HL-60 (cell line): ENCODE data around the gene RNF175.
"Not testable (repeated sequence)": the region's sequence is repeated elsewhere in the genome, so short reads cannot be mapped to it uniquely, and the experiment has no call there.

Experiments
- DNase-seq, 2 experiments: peaks; one replicate each; pipeline ENCODE4 v3.0.0-alpha.2; 2010 to 2020; ENCODE audit warnings: low read depth in 1 of 2, low spot score in 1 of 2
- H3K27ac ChIP-seq: fragments of 250-450 bp; sonication (Bioruptor Pico); replicated peaks from 2 replicates; pipeline ENCODE4 v1.5.1; 2020; ENCODE audit warnings: mild to moderate bottlenecking, moderate library complexity
- H3K27me3 ChIP-seq: fragments of 250-450 bp; sonication (Bioruptor Pico); 2 replicates; pipeline ENCODE4 v1.5.1; 2021; ENCODE audit warnings: mild to moderate bottlenecking, moderate library complexity; ENCODE audit not compliant: insufficient read depth, poor library complexity, severe bottlenecking
- H3K4me3 ChIP-seq: replicated peaks from 2 replicates; pipeline ENCODE4 v1.5.1; 2011; ENCODE audit warnings: mild to moderate bottlenecking, control low read depth, low read length; ENCODE audit not compliant: insufficient read depth
- GABPA ChIP-seq: IDR thresholded peaks from 2 replicates; pipeline ENCODE4 v1.6.1; 2012; ENCODE audit warnings: low read depth
- POLR2AphosphoS5 ChIP-seq: IDR thresholded peaks from 2 replicates; pipeline ENCODE4 v1.6.1; 2012; ENCODE audit warnings: low read depth
- SPI1 ChIP-seq: IDR thresholded peaks from 2 replicates; pipeline ENCODE4 v1.6.1; 2012; ENCODE audit warnings: low read depth, mild to moderate bottlenecking, borderline replicate concordance
- TF ChIP-seq, protein P1 (sequence below): IDR thresholded peaks from one replicate; pipeline ENCODE4 v1.5.1; 2011; ENCODE audit warnings: low read length, control low read depth, inconsistent platforms; ENCODE audit not compliant: insufficient read depth
- TF ChIP-seq, protein P2 (sequence below): IDR thresholded peaks from 2 replicates; pipeline ENCODE4 v1.6.1; 2012; ENCODE audit warnings: low read depth; ENCODE audit not compliant: insufficient replicate concordance

RNF175 gene

DNA sequence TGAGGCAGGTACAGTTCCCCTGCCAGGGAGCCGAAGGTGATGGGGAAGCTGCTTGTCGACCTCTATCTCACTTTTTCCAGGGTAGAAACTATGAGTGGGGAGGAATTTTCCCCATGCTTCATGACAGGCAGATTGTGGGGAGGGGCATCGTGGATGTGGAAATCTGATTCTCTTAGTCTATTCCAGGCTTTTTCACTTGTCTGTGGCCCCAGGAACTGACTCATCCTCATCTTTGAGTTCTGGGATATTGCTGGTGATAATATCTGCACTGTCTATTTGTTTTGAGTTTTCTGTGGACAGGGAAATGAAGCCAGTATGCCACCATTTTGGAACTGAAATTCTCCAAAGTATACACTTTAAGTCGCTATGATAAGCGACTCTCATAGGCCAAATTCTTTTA, 83.3 kb downstream of the RNF175 start:
- no peak overlapping the region for H3K27ac ChIP-seq
- no peak overlapping the region for H3K4me3 ChIP-seq
- no peak for DNase-seq
- no peaks in the 10 kb centered on the region for H3K27me3 ChIP-seq
- TF ChIP-seq, protein P1, sequence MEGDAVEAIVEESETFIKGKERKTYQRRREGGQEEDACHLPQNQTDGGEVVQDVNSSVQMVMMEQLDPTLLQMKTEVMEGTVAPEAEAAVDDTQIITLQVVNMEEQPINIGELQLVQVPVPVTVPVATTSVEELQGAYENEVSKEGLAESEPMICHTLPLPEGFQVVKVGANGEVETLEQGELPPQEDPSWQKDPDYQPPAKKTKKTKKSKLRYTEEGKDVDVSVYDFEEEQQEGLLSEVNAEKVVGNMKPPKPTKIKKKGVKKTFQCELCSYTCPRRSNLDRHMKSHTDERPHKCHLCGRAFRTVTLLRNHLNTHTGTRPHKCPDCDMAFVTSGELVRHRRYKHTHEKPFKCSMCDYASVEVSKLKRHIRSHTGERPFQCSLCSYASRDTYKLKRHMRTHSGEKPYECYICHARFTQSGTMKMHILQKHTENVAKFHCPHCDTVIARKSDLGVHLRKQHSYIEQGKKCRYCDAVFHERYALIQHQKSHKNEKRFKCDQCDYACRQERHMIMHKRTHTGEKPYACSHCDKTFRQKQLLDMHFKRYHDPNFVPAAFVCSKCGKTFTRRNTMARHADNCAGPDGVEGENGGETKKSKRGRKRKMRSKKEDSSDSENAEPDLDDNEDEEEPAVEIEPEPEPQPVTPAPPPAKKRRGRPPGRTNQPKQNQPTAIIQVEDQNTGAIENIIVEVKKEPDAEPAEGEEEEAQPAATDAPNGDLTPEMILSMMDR: no peak
- no peak for TF ChIP-seq SPI1
- no peak for TF ChIP-seq POLR2AphosphoS5
- no peak for TF ChIP-seq GABPA
- TF ChIP-seq, protein P2, sequence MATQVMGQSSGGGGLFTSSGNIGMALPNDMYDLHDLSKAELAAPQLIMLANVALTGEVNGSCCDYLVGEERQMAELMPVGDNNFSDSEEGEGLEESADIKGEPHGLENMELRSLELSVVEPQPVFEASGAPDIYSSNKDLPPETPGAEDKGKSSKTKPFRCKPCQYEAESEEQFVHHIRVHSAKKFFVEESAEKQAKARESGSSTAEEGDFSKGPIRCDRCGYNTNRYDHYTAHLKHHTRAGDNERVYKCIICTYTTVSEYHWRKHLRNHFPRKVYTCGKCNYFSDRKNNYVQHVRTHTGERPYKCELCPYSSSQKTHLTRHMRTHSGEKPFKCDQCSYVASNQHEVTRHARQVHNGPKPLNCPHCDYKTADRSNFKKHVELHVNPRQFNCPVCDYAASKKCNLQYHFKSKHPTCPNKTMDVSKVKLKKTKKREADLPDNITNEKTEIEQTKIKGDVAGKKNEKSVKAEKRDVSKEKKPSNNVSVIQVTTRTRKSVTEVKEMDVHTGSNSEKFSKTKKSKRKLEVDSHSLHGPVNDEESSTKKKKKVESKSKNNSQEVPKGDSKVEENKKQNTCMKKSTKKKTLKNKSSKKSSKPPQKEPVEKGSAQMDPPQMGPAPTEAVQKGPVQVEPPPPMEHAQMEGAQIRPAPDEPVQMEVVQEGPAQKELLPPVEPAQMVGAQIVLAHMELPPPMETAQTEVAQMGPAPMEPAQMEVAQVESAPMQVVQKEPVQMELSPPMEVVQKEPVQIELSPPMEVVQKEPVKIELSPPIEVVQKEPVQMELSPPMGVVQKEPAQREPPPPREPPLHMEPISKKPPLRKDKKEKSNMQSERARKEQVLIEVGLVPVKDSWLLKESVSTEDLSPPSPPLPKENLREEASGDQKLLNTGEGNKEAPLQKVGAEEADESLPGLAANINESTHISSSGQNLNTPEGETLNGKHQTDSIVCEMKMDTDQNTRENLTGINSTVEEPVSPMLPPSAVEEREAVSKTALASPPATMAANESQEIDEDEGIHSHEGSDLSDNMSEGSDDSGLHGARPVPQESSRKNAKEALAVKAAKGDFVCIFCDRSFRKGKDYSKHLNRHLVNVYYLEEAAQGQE: no peak

DNA sequence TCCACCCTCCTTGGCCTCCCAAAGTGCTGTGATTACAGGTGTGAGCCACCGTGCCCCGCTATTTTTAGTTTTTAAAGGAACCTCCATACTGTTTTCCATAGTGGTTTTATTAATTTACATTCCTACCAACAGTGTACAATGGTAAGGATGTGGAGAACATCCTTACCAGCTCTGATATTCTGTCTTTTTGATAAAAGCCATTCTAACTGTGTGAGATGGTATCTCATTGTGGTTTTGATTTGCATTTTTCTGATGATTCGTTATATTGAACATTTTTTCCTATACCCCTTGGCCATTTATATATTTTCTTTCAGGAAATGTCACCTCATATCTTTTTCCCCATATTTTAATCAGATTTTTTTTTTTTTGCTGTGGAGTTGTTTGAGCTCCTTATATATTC, 90.0 kb downstream of the RNF175 start:
- no peak overlapping the region for H3K27ac ChIP-seq
- TF ChIP-seq, protein P2: no peak
- TF ChIP-seq, protein P1: no peak
- TF ChIP-seq GABPA (no peak), SPI1 (no peak), POLR2AphosphoS5 (no peak)

DNA sequence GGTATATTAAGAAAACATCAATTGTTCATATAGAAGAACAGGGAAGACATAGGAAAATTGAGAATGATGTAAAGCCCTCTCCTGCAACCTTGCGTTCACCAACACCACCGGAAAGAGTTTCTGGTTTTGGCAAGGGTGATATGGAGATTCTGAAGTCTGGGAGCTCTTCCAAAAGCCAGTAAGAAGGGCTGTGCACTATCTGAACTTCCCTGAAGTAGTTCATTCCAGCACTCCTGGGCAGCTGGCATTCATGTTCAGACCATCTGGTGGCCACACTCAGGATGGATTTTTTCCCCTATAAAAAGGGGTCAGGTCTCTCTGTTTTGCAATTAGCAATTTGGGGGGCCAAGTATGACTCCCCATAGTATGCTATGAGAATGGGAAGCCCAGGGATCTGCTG, 91.2 kb downstream of the RNF175 start:
- Histone ChIP-seq H3K27ac (no peak overlapping the region), H3K27me3 (no peaks in the 10 kb centered on the region), H3K4me3 (no peak overlapping the region)
- no peak for TF ChIP-seq POLR2AphosphoS5
- TF ChIP-seq, protein P1: no peak
- TF ChIP-seq, protein P2: no peak
- no peak for TF ChIP-seq GABPA
- no peak for TF ChIP-seq SPI1
- DNase-seq: no peak

More for the DNA sequence above, 90.0 kb downstream of the RNF175 start:
- Histone ChIP-seq H3K4me3 (no peak overlapping the region), H3K27me3 (no peaks in the 10 kb centered on the region)
- DNase-seq: no peak

DNA sequence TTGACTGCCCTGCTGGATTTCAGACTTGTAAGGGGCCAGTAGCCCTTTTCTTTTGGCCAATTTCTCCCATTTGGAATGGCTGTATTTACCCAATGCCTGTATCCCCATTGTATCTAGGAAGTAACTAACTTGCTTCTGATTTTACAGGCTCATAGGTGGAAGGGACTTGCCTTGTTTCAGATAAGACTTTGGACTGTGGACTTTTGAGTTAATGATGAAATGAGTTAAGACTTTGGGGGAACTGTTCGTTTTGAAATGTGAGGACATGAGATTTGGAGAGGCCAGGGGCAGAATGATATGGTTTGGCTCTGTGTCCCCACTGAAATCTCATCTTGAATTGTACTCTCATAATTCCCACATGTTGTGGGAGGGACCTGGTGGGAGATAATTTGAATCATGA, 93.3 kb downstream of the RNF175 start:
- not testable (repeated sequence) for H3K4me3 ChIP-seq, DNase-seq, H3K27me3 ChIP-seq, H3K27ac ChIP-seq
